NOMO-1 treated with DMSO at 0.1 percent for 48 hours (cell line): ENCODE results near the gene FNDC3B.
"Not testable (repeated sequence)": the region's sequence is repeated elsewhere in the genome, so short reads cannot be mapped to it uniquely, and the experiment has no call there.

Experiments used
- DNase-seq: peaks from one replicate; lab custom pipeline; 2025; ENCODE audit not compliant: unreplicated experiment; lab: John Stamatoyannopoulos, UW

FNDC3B gene

GRCh38 chr3:172354931-172355499 is 315.6 kb downstream of the FNDC3B start:
- no peak for DNase-seq

- DNase-seq, result no peak
These were observed 316.5 kb downstream of the FNDC3B start for GRCh38 chr3:172355836-172356235.

- DNase-seq, result no peak
These were observed 317.0 kb downstream of the FNDC3B start for GRCh38 chr3:172356427-172356826.

- peak; percentile 2 for DNase-seq
These were observed 318.7 kb downstream of the FNDC3B start for GRCh38 chr3:172357850-172358754.

- no peak for DNase-seq
These were observed 319.9 kb downstream of the FNDC3B start for GRCh38 chr3:172359231-172359630.

GRCh38 chr3:172359996-172360395 is 320.6 kb downstream of the FNDC3B start:
- no peak for DNase-seq

GRCh38 chr3:172362583-172362982 is 323.2 kb downstream of the FNDC3B start:
- DNase-seq, result no peak

- DNase-seq, result no peak
These were observed 325.1 kb downstream of the FNDC3B start for GRCh38 chr3:172364374-172365027.

- DNase-seq, result no peak
These were observed 325.7 kb downstream of the FNDC3B start for GRCh38 chr3:172365028-172365567.

GRCh38 chr3:172367205-172368105 is 328.1 kb downstream of the FNDC3B start:
- DNase-seq, result no peak

GRCh38 chr3:172368556-172368955 is 329.2 kb downstream of the FNDC3B start:
- not testable (repeated sequence) for DNase-seq

- no peak for DNase-seq
These were observed 330.3 kb downstream of the FNDC3B start for GRCh38 chr3:172369590-172370259.

- no peak for DNase-seq
These were observed 331.0 kb downstream of the FNDC3B start for GRCh38 chr3:172370419-172370818.

GRCh38 chr3:172371544-172371943 is 332.2 kb downstream of the FNDC3B start:
- no peak for DNase-seq

- no peak for DNase-seq
These were observed 333.5 kb downstream of the FNDC3B start for GRCh38 chr3:172372895-172373294.

GRCh38 chr3:172373912-172374311 is 334.5 kb downstream of the FNDC3B start:
- no peak for DNase-seq

GRCh38 chr3:172375206-172375850 is 335.9 kb downstream of the FNDC3B start:
- no peak for DNase-seq

GRCh38 chr3:172376402-172376801 is 337.0 kb downstream of the FNDC3B start:
- DNase-seq, result no peak

- no peak for DNase-seq
These were observed 337.5 kb downstream of the FNDC3B start for GRCh38 chr3:172376881-172377280.

GRCh38 chr3:172378439-172378838 is 339.1 kb downstream of the FNDC3B start:
- no peak for DNase-seq
